Measurements from ENCODE around the gene AGTR1.

The AGTR1 gene

GRCh38 chr3:148697306-148698189, at the start of gene AGTR1:
TSS of gene AGTR1 (plus strand) at chr3:148697903. CDS start at chr3:148741036, 43,133 bp downstream.
- peak within 1 kb of the TSS; percentile 24 for H3K4me3 ChIP-seq (ENCODE audit: low read depth, low read length)

GRCh38 chr3:148648685-148649352, 48.9 kb upstream of the AGTR1 start:
- no peak overlapping the region for H3K4me3 ChIP-seq (ENCODE audit: low read depth, low read length)

GRCh38 chr3:148651549-148651948, 46.2 kb upstream of the AGTR1 start:
- H3K4me3 ChIP-seq (ENCODE audit: low read depth, low read length) = no peak overlapping the region

- no peak overlapping the region for H3K4me3 ChIP-seq (ENCODE audit: low read depth, low read length)
Measured at GRCh38 chr3:148654433-148654832, 43.3 kb upstream of the AGTR1 start.

- H3K4me3 ChIP-seq (ENCODE audit: low read depth, low read length) = no peak overlapping the region
Measured at GRCh38 chr3:148657470-148657869, 40.2 kb upstream of the AGTR1 start.

GRCh38 chr3:148659512-148659911, 38.2 kb upstream of the AGTR1 start:
- no peak overlapping the region for H3K4me3 ChIP-seq (ENCODE audit: low read depth, low read length)

GRCh38 chr3:148680289-148680688, 17.4 kb upstream of the AGTR1 start:
- no peak overlapping the region for H3K4me3 ChIP-seq (ENCODE audit: low read depth, low read length)

- H3K4me3 ChIP-seq (ENCODE audit: low read depth, low read length) = no peak overlapping the region
Measured at GRCh38 chr3:148681080-148681479, 16.6 kb upstream of the AGTR1 start.

GRCh38 chr3:148682997-148683396, 14.7 kb upstream of the AGTR1 start:
- no peak overlapping the region for H3K4me3 ChIP-seq (ENCODE audit: low read depth, low read length)

- no peak overlapping the region for H3K4me3 ChIP-seq (ENCODE audit: low read depth, low read length)
Measured at GRCh38 chr3:148694116-148694515, 3.6 kb upstream of the AGTR1 start.

- peak overlapping the region; percentile 24 for H3K4me3 ChIP-seq (ENCODE audit: low read depth, low read length)
Measured at GRCh38 chr3:148698190-148698810, 597 bp downstream of the AGTR1 start.

GRCh38 chr3:148705314-148705713, 7.6 kb downstream of the AGTR1 start:
- no peak overlapping the region for H3K4me3 ChIP-seq (ENCODE audit: low read depth, low read length)

GRCh38 chr3:148707601-148708380, 10.1 kb downstream of the AGTR1 start:
- H3K4me3 ChIP-seq (ENCODE audit: low read depth, low read length) = no peak overlapping the region

- H3K4me3 ChIP-seq (ENCODE audit: low read depth, low read length) = no peak overlapping the region
Measured at GRCh38 chr3:148708409-148708808, 10.7 kb downstream of the AGTR1 start.

- no peak overlapping the region for H3K4me3 ChIP-seq (ENCODE audit: low read depth, low read length)
Measured at GRCh38 chr3:148709560-148710253, 12.0 kb downstream of the AGTR1 start.

- H3K4me3 ChIP-seq (ENCODE audit: low read depth, low read length) = no peak overlapping the region
Measured at GRCh38 chr3:148710665-148711064, 13.0 kb downstream of the AGTR1 start.

- H3K4me3 ChIP-seq (ENCODE audit: low read depth, low read length) = no peak overlapping the region
Measured at GRCh38 chr3:148711981-148712666, 14.4 kb downstream of the AGTR1 start.

- H3K4me3 ChIP-seq (ENCODE audit: low read depth, low read length) = no peak overlapping the region
Measured at GRCh38 chr3:148714521-148714920, 16.8 kb downstream of the AGTR1 start.

- H3K4me3 ChIP-seq (ENCODE audit: low read depth, low read length) = no peak overlapping the region
Measured at GRCh38 chr3:148716657-148717056, 19.0 kb downstream of the AGTR1 start.
